Ovary (tissue), 9 donors: ENCODE measurements around the gene TAOK3. TPM values are rescaled to one million over a fixed set of nuclear protein-coding genes. Genes with fewer than 3 reads are reported as not detected.

Experiments used
- DNase-seq, 5 donors: peaks; one replicate each; pipeline ENCODE4 v3.0.0-alpha.2; 2019 to 2020
- H3K27ac ChIP-seq, 2 donors: fragments of 200-600 bp; one replicate each; pipeline versions ENCODE4 v1.5.1 to v1.8.0; 2019 to 2022
- H3K27me3 ChIP-seq: fragments of 200-600 bp; one replicate; pipeline ENCODE4 v1.8.0; 2022
- H3K36me3 ChIP-seq: fragments of 200-600 bp; sonication (generic); one replicate; pipeline ENCODE4 v1.5.1; 2019
- H3K4me1 ChIP-seq: one replicate; pipeline ENCODE4 v1.8.1; 2013; ENCODE audit warnings: mild to moderate bottlenecking, moderate library complexity; ENCODE audit not compliant: insufficient read depth
- H3K4me3 ChIP-seq: fragments of 200-600 bp; sonication (generic); one replicate; pipeline ENCODE4 v1.5.1; 2017
- H3K9me3 ChIP-seq, 2 donors: fragments of 200-600 bp in 1 of 2; sonication (generic) in 1 of 2; one replicate each; pipeline versions ENCODE4 v1.5.1 to v1.8.1; 2013 to 2019; ENCODE audit warnings: mild to moderate bottlenecking in 1 of 2, moderate library complexity in 1 of 2
- EP300 ChIP-seq: sonication (generic); formaldehyde crosslinking; IDR thresholded peaks from one replicate; pipeline ENCODE4 v1.6.1; 2017; ENCODE audit warnings: antibody characterized with exemption
- POLR2A ChIP-seq: fragments of 450-650 bp; IDR thresholded peaks from one replicate; pipeline ENCODE4 v1.6.1; 2017; ENCODE audit warnings: antibody characterized with exemption, mild to moderate bottlenecking, moderate library complexity
- WGBS, 3 donors: extraction: QIAGEN DNeasy Blood & Tissue Kit in 1 of 3; methylation state at CpG; one replicate each; pipeline versions ENCODE4 v1.1.5 to v1.1.7; 2013 to 2017; 5-methylcytosine and 5-hydroxymethylcytosine counted together
- intact Hi-C, 4 donors: fragments of 100-400 bp; cut with DNase I; formaldehyde crosslinking; loops; one replicate each; pipeline versions ENCODE4 v1.11.0 to v1.15.1; 2022 to 2023
- polyA plus RNA-seq, 2 donors: library from polyadenylated mRNA; stranded (reverse); fragments of 200-250 nt in 1 of 2; fragments of 350-450 nt in 1 of 2; fragmentation: Illumina TruSeq in 1 of 2; extraction: RNeasy Lipid Tissue Mini Kit (QIAGEN cat#74804) in 1 of 2; gene quantifications; one replicate each; pipeline ENCODE4 v1.2.3, GENCODE V29; 2013 to 2014
- total RNA-seq, 7 donors: library from RNA; depleted of rRNA in 2 of 7; stranded (reverse); fragments of >200 nt in 2 of 7; fragmentation: NEBNext Ultra II Directional in 3 of 7; extraction: Animal tissue kit (Norgen Biotek cat#: 25700) in 3 of 7; gene quantifications; one replicate each; pipeline versions ENCODE4 v1.1.0 to v1.2.4, GENCODE V29; 2016 to 2023
- TF ChIP-seq, protein P1 (sequence below), 3 donors: fragments of 450-650 bp in 2 of 3; fragments of 200-600 bp in 1 of 3; IDR thresholded peaks; one replicate each; pipeline versions ENCODE4 v1.5.1 to v1.8.0; 2016 to 2022; ENCODE audit warnings: antibody characterized with exemption in 3 of 3, mild to moderate bottlenecking in 1 of 3
- donor health status: DM: no; HTN: no; CAD: no; lungs with moderate emphysema.
- donor health status: DM: no; HTN: no; CAD: no.
- donor health status: Bipolar disorder and iron deficiency.
- donor health status: DM: yes; HTN: yes; CAD: no.
- donor health status: DM: no; HTN: no; CAD: no.
- donor health status: DM: yes; HTN: yes; CAD: no.

TAOK3 gene
- total and polyA plus RNA-seq, 9 donors, result 12.6 to 31.0 (median 23.0) TPM

DNA sequence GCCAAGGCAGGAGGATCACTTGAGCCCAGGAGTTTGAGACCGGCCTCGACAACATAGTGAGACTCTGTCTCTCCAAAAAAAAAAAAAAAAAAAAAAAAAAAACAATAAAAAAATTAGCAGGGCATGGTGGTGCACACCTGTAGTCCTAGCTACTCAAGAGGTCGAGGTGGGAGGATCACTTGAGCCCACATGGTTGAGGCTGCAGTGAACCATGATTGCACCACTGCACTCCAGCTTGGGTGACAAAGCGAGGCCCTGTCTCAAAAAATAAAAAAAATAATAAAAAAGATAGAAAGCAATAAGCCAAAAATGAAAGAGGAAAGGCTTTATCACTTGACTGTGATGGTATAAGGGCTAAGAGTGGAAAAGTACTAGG is 247.0 kb downstream of the TAOK3 start:
- Histone ChIP-seq H3K27me3 (no peaks in the 10 kb centered on the region), H3K27ac (no peak overlapping the region), H3K4me1 (peaks cover 3% of the 10 kb centered on the region), H3K36me3 (no peaks in the 10 kb centered on the region), H3K9me3 (no peaks in the 10 kb centered on the region), H3K4me3 (no peak overlapping the region)
- 93 to 96% (median 96%) methylated on average over 4 of the region's 4 CpGs for WGBS, 3 donors
- intact Hi-C loops, result no loop called here
- TF ChIP-seq EP300 (no peak), POLR2A (no peak)
- TF ChIP-seq, protein P1, sequence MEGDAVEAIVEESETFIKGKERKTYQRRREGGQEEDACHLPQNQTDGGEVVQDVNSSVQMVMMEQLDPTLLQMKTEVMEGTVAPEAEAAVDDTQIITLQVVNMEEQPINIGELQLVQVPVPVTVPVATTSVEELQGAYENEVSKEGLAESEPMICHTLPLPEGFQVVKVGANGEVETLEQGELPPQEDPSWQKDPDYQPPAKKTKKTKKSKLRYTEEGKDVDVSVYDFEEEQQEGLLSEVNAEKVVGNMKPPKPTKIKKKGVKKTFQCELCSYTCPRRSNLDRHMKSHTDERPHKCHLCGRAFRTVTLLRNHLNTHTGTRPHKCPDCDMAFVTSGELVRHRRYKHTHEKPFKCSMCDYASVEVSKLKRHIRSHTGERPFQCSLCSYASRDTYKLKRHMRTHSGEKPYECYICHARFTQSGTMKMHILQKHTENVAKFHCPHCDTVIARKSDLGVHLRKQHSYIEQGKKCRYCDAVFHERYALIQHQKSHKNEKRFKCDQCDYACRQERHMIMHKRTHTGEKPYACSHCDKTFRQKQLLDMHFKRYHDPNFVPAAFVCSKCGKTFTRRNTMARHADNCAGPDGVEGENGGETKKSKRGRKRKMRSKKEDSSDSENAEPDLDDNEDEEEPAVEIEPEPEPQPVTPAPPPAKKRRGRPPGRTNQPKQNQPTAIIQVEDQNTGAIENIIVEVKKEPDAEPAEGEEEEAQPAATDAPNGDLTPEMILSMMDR (IDR thresholded peaks at IDR 0.05), result no peak
- DNase-seq, result no peak

- WGBS, 3 donors, result 78 to 90% (median 80%) methylated on average over 5 of the region's 5 CpGs
- H3K4me3 ChIP-seq, result no peak overlapping the region
- intact Hi-C loops, result loop anchor here in 2 of 4 donors (5.0 kb wide), 2 partner anchors 248 to 253 kb away; partner anchors contain the start of genes SUDS3 (in 1 of the 2) and TAOK3 (in 1 of the 2)
- no peak for DNase-seq
- H3K9me3 ChIP-seq, result no peaks in the 10 kb centered on the region
- peaks cover 3% of the 10 kb centered on the region for H3K4me1 ChIP-seq
- no peaks in the 10 kb centered on the region for H3K36me3 ChIP-seq
- TF ChIP-seq POLR2A (no peak), EP300 (no peak)
- TF ChIP-seq, protein P1 (IDR thresholded peaks at IDR 0.05), result no peak
- no peaks in the 10 kb centered on the region for H3K27me3 ChIP-seq
- H3K27ac ChIP-seq, result no peak overlapping the region
These were observed 248.3 kb downstream of the TAOK3 start for GRCh38 chr12:118124333-118124874.

DNA sequence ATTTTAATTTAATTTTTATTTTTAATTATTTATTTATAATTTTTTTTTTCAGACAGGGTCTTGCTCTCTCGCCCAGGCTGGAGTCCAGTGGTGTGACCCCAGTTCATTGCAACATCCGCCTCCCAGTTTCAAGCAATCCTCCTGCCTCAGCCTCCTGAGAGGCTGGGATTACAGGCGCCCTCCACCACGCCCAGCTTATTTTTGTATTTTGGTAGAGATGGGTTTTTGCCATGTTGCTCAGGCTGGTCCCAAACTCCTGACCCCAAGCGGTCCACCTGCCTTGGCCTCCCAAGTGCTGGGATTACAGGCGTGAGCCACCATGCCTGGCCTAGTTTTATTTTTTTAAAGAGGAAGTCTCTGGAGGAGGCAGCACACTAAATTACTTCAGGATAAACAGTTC is 250.4 kb downstream of the TAOK3 start:
- intact Hi-C loops, result loop anchor here in 2 of 4 donors (5.0 kb wide), 2 partner anchors 250 to 255 kb away; partner anchors contain the start of genes SUDS3 (in 1 of the 2) and TAOK3 (in 1 of the 2)
- H3K4me1 ChIP-seq, result peaks cover 3% of the 10 kb centered on the region

DNA sequence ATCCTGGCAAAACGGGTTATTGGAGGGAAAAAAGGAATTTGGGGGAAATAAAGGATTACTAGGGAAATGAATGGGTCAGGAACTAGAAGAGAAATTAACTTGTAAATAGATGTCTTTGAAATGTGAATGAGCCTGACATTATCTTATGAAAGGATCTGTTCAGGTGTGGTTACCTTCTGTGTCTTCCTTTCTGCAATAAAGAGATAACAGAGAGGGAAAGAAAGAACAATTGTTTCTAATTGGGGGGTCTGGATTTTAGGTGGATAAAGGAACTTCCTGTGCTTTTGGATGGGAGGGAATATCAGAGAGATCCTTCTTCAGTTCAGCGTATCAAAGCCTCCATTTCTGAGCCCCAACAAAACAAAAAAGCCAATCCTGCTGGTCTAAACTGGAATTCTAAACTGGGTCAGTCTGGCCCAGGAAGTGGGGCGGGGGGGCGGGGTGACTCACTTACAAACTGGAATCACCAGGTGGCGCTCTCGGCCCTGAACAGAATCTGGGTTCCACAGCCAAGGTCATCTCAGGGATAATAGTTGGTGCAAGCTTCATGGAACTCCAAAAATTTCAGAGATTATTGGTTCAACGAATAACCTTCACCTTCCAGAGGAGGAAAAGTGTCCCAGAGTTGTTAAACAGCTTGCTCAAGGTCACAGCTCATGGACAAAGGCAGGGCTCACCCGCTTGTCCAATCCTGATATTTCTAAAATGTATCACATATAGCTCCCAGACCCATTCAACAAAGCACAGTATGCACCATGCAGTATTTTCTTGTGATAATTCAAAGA is 251.9 kb downstream of the TAOK3 start:
- Histone ChIP-seq H3K4me3 (no peak overlapping the region), H3K9me3 (no peaks in the 10 kb centered on the region), H3K36me3 (no peaks in the 10 kb centered on the region), H3K4me1 (no peaks in the 10 kb centered on the region), H3K27me3 (no peaks in the 10 kb centered on the region), H3K27ac (peak overlapping the region; percentile 47 to 82)
- no peak for TF ChIP-seq POLR2A
- TF ChIP-seq EP300, result no peak
- TF ChIP-seq, protein P1 (IDR thresholded peaks at IDR 0.05), result peak in 2 of 3 donors; percentile 44 to 65
- peak; percentile 83 to 91 (median 85) for DNase-seq
- intact Hi-C loops, result loop anchor here in 2 of 4 donors (5.0 kb wide), 2 partner anchors 252 to 257 kb away; partner anchors contain the start of genes SUDS3 (in 1 of the 2) and TAOK3 (in 1 of the 2)
- WGBS, 3 donors, result 6 to 16% (median 9%) methylated on average over 8 of the region's 8 CpGs

More for the DNA sequence above, 250.4 kb downstream of the TAOK3 start:
- 93 to 94% (median 93%) methylated on average over 6 of the region's 6 CpGs for WGBS, 3 donors
- Histone ChIP-seq H3K27me3 (no peaks in the 10 kb centered on the region), H3K4me3 (no peak overlapping the region), H3K27ac (no peak overlapping the region), H3K9me3 (no peaks in the 10 kb centered on the region), H3K36me3 (no peaks in the 10 kb centered on the region)
- DNase-seq, result no peak
- TF ChIP-seq, protein P1 (IDR thresholded peaks at IDR 0.05), result no peak
- no peak for TF ChIP-seq POLR2A
- no peak for TF ChIP-seq EP300
